GM23338 (cell line): Measurements from ENCODE around the gene PRKAR1A. TPM values are rescaled to one million over a fixed set of nuclear protein-coding genes. Genes with fewer than 3 reads are reported as not detected.

ENCODE experiments used
- ATAC-seq: fragments of 200-7000 bp; cut with Tn5 transposase; 3 replicates; pipeline ENCODE4 v1.9.1; 2020
- DNase-seq: peaks from one replicate; pipeline ENCODE4 v3.0.0-alpha.2; 2015; ENCODE audit warnings: low spot score
- H2AFZ ChIP-seq: fragments of 200-600 bp; sonication (generic); 2 replicates; pipeline ENCODE4 v1.8.0; 2016; ENCODE audit warnings: antibody characterized with exemption, mild to moderate bottlenecking, moderate library complexity
- H3F3A ChIP-seq: fragments of 200-600 bp; sonication (generic); replicated peaks from 2 replicates; pipeline ENCODE4 v1.8.0; 2017; ENCODE audit warnings: antibody characterized with exemption, mixed run types, low read depth
- H3K27ac ChIP-seq: fragments of 200-600 bp; sonication (generic); 2 replicates; pipeline ENCODE4 v1.6.1; 2016; ENCODE audit warnings: low read depth
- H3K27me3 ChIP-seq: fragments of 200-600 bp; sonication (generic); 2 replicates; pipeline ENCODE4 v1.8.0; 2016; ENCODE audit warnings: mild to moderate bottlenecking, mixed run types, moderate library complexity; ENCODE audit not compliant: insufficient read depth
- H3K36me3 ChIP-seq: fragments of 200-600 bp; sonication (generic); 2 replicates; pipeline ENCODE4 v1.8.0; 2016; ENCODE audit warnings: mild to moderate bottlenecking; ENCODE audit not compliant: insufficient read depth
- H3K4me1 ChIP-seq: fragments of 200-600 bp; sonication (generic); 2 replicates; pipeline ENCODE4 v1.8.0; 2016; ENCODE audit warnings: mild to moderate bottlenecking, moderate library complexity; ENCODE audit not compliant: insufficient read depth
- H3K4me2 ChIP-seq: fragments of 200-600 bp; sonication (generic); 2 replicates; pipeline ENCODE4 v1.7.1; 2017; ENCODE audit warnings: mixed run types
- H3K4me3 ChIP-seq: fragments of 200-600 bp; sonication (generic); 2 replicates; pipeline ENCODE4 v1.6.1; 2016; ENCODE audit warnings: mixed run types
- H3K79me2 ChIP-seq: fragments of 200-600 bp; sonication (generic); replicated peaks from 2 replicates; pipeline ENCODE4 v1.8.0; 2017; ENCODE audit warnings: mild to moderate bottlenecking; ENCODE audit not compliant: insufficient read depth
- H3K9me2 ChIP-seq: fragments of 200-600 bp; sonication (generic); 2 replicates; pipeline ENCODE4 v1.8.0; 2017; ENCODE audit not compliant: insufficient read depth
- H4K20me1 ChIP-seq: fragments of 200-600 bp; sonication (generic); replicated peaks from 2 replicates; pipeline ENCODE4 v1.8.0; 2017; ENCODE audit warnings: mild to moderate bottlenecking; ENCODE audit not compliant: insufficient read depth
- H3K27ac Mint-ChIP-seq: 2 replicates; pipeline ENCODE4 v1.8.0; 2020; ENCODE audit warnings: inconsistent platforms, mild to moderate bottlenecking, moderate library complexity, mixed read lengths
- H3K27me3 Mint-ChIP-seq: 3 replicates; pipeline ENCODE4 v1.8.0; 2022; ENCODE audit warnings: low read depth, mild to moderate bottlenecking, moderate library complexity, mixed read lengths, inconsistent platforms; ENCODE audit not compliant: insufficient read depth, poor library complexity
- H3K36me3 Mint-ChIP-seq: 3 replicates; pipeline ENCODE4 v1.8.0; 2021; ENCODE audit warnings: low read depth, mild to moderate bottlenecking, inconsistent platforms, moderate library complexity, mixed read lengths
- H3K4me1 Mint-ChIP-seq: 3 replicates; pipeline ENCODE4 v1.8.0; 2020; ENCODE audit warnings: mild to moderate bottlenecking, inconsistent platforms, mixed read lengths
- H3K4me3 Mint-ChIP-seq: 3 replicates; pipeline ENCODE4 v1.8.0; 2021; ENCODE audit warnings: moderate library complexity, mild to moderate bottlenecking, inconsistent platforms, mixed read lengths
- H3K9me3 Mint-ChIP-seq: 3 replicates; pipeline ENCODE4 v1.8.0; 2020; ENCODE audit warnings: moderate library complexity, mild to moderate bottlenecking, inconsistent platforms, mixed read lengths
- CREB1 ChIP-seq: fragments of 250-450 bp; sonication (Bioruptor Pico); IDR thresholded peaks from 2 replicates; pipeline ENCODE4 v1.5.0; 2020; ENCODE audit warnings: low read depth, mild to moderate bottlenecking, moderate library complexity
- EZH2 ChIP-seq: fragments of 200-600 bp; sonication (generic); IDR thresholded peaks from one replicate; pipeline ENCODE4 v1.8.0; 2017; ENCODE audit warnings: antibody characterized with exemption, mild to moderate bottlenecking, low read depth; ENCODE audit not compliant: unreplicated experiment
- EZH2phosphoT487 ChIP-seq: fragments of 200-600 bp; sonication (generic); IDR thresholded peaks from one replicate; pipeline ENCODE4 v1.8.1; 2018; ENCODE audit warnings: antibody characterized with exemption; ENCODE audit not compliant: unreplicated experiment
- JUNB ChIP-seq: IDR thresholded peaks from one replicate; pipeline ENCODE4 v1.6.1; 2016; ENCODE audit warnings: antibody characterized with exemption; ENCODE audit not compliant: unreplicated experiment
- REST ChIP-seq: IDR thresholded peaks from one replicate; pipeline ENCODE4 v1.6.1; 2018; ENCODE audit warnings: antibody characterized with exemption; ENCODE audit not compliant: unreplicated experiment
- STAT1 ChIP-seq: IDR thresholded peaks from one replicate; pipeline ENCODE4 v1.6.1; 2016; ENCODE audit warnings: antibody characterized with exemption; ENCODE audit not compliant: unreplicated experiment
- ZNF114 ChIP-seq: fragments of 250-450 bp; sonication (Bioruptor Pico); IDR thresholded peaks from 2 replicates; pipeline ENCODE4 v1.5.0; 2020; ENCODE audit warnings: mild to moderate bottlenecking, moderate library complexity
- ZNF331 ChIP-seq: fragments of 250-450 bp; sonication (Bioruptor Pico); IDR thresholded peaks from 2 replicates; pipeline ENCODE4 v1.5.0; 2020; ENCODE audit warnings: low read depth, mild to moderate bottlenecking, moderate library complexity
- polyA plus RNA-seq: library from polyadenylated mRNA; unstranded; fragments of >200 nt; fragmentation: Nextera tagmentation; extraction: Ambion mirVana; gene quantifications from 2 replicates; pipeline ENCODE4 v1.2.1, GENCODE V29; 2016
- total RNA-seq: library from RNA; depleted of rRNA; stranded (reverse); fragments of >200 nt; shearing (Covaris generic); gene quantifications from 2 replicates; pipeline ENCODE4 v1.2.3, GENCODE V29; 2014
- TF ChIP-seq, protein P1 (sequence below): IDR thresholded peaks from 2 replicates; pipeline ENCODE4 v1.6.1; 2016; ENCODE audit warnings: antibody characterized with exemption
- TF ChIP-seq, protein P2 (sequence below), 2 experiments: fragments of 200-600 bp in 1 of 2; sonication (generic) in 1 of 2; conservative IDR thresholded peaks; 2 replicates each; pipeline versions ENCODE4 v1.5.1 to v1.6.1; 2016 to 2017; ENCODE audit warnings: antibody characterized with exemption in 2 of 2, low read depth in 2 of 2, mild to moderate bottlenecking in 2 of 2, moderate library complexity in 1 of 2

The PRKAR1A gene
- total and polyA plus RNA-seq, 2 experiments from 2014 or later, result 90.1 to 100 TPM

DNA sequence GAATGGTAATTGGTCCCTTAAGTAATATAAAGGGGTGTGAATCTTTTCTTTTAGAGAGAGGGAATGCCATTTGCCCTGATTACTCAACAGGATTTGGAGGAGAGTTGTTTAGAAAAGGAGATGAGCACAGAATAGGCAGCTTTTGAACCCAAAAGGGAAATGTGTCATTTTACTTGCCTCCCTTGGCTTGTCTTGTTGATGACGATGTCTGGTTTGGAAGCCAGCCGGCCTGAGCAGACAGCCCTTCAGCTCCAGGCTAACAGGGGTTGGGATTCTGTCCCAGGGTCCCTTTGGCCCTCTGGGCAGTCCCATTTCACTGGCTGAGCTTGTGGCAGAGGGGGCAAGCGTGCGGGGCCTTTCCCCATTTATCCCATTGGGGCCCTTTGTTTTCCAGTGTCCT is 22.3 kb upstream of the PRKAR1A start:
- H3K9me2 ChIP-seq, result no peaks in the 10 kb centered on the region
- no peak overlapping the region for H3K4me2 ChIP-seq
- TF ChIP-seq REST (no peak), JUNB (no peak), EZH2 (no peak), STAT1 (no peak), EZH2phosphoT487 (no peak), ZNF114 (CRISPR knock-in tag) (no peak), CREB1 (CRISPR knock-in tag) (no peak), ZNF331 (no peak)
- TF ChIP-seq, protein P1, sequence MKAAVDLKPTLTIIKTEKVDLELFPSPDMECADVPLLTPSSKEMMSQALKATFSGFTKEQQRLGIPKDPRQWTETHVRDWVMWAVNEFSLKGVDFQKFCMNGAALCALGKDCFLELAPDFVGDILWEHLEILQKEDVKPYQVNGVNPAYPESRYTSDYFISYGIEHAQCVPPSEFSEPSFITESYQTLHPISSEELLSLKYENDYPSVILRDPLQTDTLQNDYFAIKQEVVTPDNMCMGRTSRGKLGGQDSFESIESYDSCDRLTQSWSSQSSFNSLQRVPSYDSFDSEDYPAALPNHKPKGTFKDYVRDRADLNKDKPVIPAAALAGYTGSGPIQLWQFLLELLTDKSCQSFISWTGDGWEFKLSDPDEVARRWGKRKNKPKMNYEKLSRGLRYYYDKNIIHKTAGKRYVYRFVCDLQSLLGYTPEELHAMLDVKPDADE, result no peak
- TF ChIP-seq, protein P2, sequence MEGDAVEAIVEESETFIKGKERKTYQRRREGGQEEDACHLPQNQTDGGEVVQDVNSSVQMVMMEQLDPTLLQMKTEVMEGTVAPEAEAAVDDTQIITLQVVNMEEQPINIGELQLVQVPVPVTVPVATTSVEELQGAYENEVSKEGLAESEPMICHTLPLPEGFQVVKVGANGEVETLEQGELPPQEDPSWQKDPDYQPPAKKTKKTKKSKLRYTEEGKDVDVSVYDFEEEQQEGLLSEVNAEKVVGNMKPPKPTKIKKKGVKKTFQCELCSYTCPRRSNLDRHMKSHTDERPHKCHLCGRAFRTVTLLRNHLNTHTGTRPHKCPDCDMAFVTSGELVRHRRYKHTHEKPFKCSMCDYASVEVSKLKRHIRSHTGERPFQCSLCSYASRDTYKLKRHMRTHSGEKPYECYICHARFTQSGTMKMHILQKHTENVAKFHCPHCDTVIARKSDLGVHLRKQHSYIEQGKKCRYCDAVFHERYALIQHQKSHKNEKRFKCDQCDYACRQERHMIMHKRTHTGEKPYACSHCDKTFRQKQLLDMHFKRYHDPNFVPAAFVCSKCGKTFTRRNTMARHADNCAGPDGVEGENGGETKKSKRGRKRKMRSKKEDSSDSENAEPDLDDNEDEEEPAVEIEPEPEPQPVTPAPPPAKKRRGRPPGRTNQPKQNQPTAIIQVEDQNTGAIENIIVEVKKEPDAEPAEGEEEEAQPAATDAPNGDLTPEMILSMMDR (conservative IDR thresholded peaks at IDR 0.05; ENCODE audit: low read depth in 2 of 2), result no peak
- no peaks in the 10 kb centered on the region for H3K36me3 ChIP-seq
- Mint-ChIP-seq H3K4me3 (no peak overlapping the region), H3K27me3 (peaks cover 5% of the 10 kb centered on the region), H3K4me1 (no peaks in the 10 kb centered on the region; the same call in 2 of the 3 replicates), H3K9me3 (no peaks in the 10 kb centered on the region), H3K27ac (no peak overlapping the region), H3K36me3 (no peaks in the 10 kb centered on the region)
- no peaks in the 10 kb centered on the region for H3F3A ChIP-seq
- no peaks in the 10 kb centered on the region; the same call in 1 of the 2 replicates for H3K4me1 ChIP-seq
- ATAC-seq, result no peak
- no peaks in the 10 kb centered on the region for H4K20me1 ChIP-seq
- no peak for DNase-seq
- H3K79me2 ChIP-seq, result no peaks in the 10 kb centered on the region
- H2AFZ ChIP-seq, result no peak overlapping the region
- H3K4me3 ChIP-seq, result no peak overlapping the region
- H3K27ac ChIP-seq, result no peak overlapping the region
- no peaks in the 10 kb centered on the region for H3K27me3 ChIP-seq
